ENCODE results near the gene TMEM131L.
A peak's percentile ranks its signal among the peaks of the same experiment; 100 is the strongest.
"Not testable (repeated sequence)": the region's sequence is repeated elsewhere in the genome, so short reads cannot be mapped to it uniquely, and the experiment has no call there.

TMEM131L gene

DNA sequence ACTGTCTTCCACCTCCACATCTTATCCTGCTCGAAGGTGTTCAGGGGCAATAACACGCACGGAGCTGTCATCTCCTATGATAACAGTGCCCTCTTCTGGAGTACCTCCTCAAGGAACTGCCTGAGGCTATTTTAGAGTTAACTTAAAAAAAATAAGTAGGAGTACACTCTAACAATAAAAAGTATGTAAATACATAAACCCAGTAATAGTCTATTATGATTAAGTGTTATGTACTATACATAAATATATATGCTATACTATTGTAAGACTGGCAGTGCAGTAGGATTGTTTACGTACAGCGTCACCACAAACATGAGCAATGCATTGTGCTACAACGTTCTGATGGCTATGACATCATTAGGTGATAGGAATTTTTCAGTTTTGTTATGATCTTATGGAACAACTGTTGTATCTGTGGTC, 183.4 kb downstream of the TMEM131L start:
- DNase-seq (ENCODE audit: low read depth), result no peak

- no peak for DNase-seq (ENCODE audit: low read depth)
Observed at GRCh38 chr4:153651116-153651515, 185.0 kb downstream of the TMEM131L start.

GRCh38 chr4:153651587-153651986, 185.4 kb downstream of the TMEM131L start:
- DNase-seq (ENCODE audit: low read depth), result no peak

- no peak for DNase-seq (ENCODE audit: low read depth)
Observed at GRCh38 chr4:153652051-153652784, 186.1 kb downstream of the TMEM131L start.

GRCh38 chr4:153655002-153655541, 188.9 kb downstream of the TMEM131L start:
- DNase-seq (ENCODE audit: low read depth), result no peak

DNA sequence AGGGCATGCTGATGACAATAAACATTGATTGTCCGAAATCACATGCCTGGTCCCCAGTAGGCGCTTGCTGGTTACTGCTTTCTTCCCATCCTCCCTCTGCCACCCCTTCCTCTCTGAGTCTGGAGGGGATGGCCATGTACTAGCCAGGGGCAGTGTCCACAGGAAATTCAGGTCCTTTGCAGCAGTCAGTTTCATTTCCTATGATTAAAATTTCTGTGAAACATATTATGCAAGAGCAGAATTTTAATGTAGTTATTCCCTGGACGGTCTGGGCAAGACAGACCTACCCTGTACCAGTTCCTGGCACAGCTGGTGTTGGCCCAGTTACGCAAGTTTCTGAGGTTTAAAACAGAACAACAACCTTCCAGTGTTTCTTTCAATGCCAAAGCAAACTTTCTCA, 189.8 kb downstream of the TMEM131L start:
- DNase-seq (ENCODE audit: low read depth), result no peak

DNA sequence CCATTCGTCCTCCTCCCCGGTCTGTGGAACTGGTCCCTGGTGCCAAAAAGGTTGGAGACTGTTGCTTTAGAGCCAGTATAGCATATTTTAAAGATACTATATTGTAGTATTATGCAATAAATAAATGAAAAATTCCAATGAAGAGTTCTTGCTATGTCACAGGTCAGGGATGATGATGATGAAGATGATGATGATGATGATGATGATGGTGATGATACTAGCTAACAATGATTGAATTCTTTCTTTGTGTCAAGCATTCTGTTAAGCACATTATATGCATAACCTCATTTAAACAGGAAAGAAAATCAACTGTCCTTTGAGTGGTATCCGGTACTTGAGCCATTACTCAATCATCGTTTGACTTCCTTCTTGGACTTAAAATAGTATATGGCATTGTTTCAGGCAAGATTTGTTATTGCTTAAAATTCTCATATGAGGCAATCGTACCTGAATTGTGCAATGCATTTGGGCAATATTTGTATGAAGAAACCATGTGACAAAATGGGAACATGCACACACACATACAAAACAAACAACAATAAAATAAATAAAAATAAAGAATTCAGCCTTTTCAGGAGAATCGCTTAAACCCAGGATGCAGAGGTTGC, 195.2 kb downstream of the TMEM131L start:
- no peak for DNase-seq (ENCODE audit: low read depth)

GRCh38 chr4:153661908-153662307, 195.7 kb downstream of the TMEM131L start:
- DNase-seq (ENCODE audit: low read depth), result no peak

DNA sequence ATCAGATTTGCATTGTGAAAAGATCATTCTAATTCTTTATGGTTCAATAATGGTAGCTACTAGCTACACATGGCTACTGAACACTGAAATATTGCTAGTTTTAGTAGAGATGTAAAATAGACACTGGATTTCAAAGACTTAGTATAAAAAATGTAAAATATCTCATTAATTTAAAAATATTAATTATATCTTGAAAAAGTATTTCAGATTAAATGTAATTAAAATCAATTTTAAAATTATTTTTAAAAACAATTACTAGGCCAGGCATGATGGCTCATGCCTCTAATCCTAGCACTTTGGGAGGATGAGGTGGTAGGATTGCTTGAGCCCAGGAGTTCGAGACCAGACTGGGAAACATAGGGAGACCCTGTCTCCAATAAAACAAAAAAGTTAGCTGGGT, 197.5 kb downstream of the TMEM131L start:
- no peak for DNase-seq (ENCODE audit: low read depth)

- DNase-seq (ENCODE audit: low read depth), result not testable (repeated sequence)
Observed at GRCh38 chr4:153666505-153666904, 200.3 kb downstream of the TMEM131L start.

GRCh38 chr4:153668647-153669046, 202.5 kb downstream of the TMEM131L start:
- DNase-seq (ENCODE audit: low read depth), result no peak

- DNase-seq (ENCODE audit: low read depth), result no peak
Observed at GRCh38 chr4:153669838-153670237, 203.7 kb downstream of the TMEM131L start.

DNA sequence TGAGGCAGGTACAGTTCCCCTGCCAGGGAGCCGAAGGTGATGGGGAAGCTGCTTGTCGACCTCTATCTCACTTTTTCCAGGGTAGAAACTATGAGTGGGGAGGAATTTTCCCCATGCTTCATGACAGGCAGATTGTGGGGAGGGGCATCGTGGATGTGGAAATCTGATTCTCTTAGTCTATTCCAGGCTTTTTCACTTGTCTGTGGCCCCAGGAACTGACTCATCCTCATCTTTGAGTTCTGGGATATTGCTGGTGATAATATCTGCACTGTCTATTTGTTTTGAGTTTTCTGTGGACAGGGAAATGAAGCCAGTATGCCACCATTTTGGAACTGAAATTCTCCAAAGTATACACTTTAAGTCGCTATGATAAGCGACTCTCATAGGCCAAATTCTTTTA, 210.3 kb downstream of the TMEM131L start:
- DNase-seq (ENCODE audit: low read depth), result peak; percentile 12

- DNase-seq (ENCODE audit: low read depth), result peak; percentile 71
Observed at GRCh38 chr4:153676984-153677383, 210.8 kb downstream of the TMEM131L start.

- DNase-seq (ENCODE audit: low read depth), result no peak
Observed at GRCh38 chr4:153679486-153679885, 213.3 kb downstream of the TMEM131L start.

GRCh38 chr4:153683763-153684181, 217.6 kb downstream of the TMEM131L start:
- no peak for DNase-seq (ENCODE audit: low read depth)

GRCh38 chr4:153684182-153684970, 218.2 kb downstream of the TMEM131L start, which contains the start of gene TLR2:
TLR2 (plus strand) TSS chr4:153684280; CDS start chr4:153702908, 18,628 bp downstream.
- DNase-seq (ENCODE audit: low read depth), result no peak

GRCh38 chr4:153684971-153685371, 218.8 kb downstream of the TMEM131L start:
- DNase-seq (ENCODE audit: low read depth), result no peak
